ENCODE results near the gene F11R. TPM values are rescaled to one million over a fixed set of nuclear protein-coding genes. Genes with fewer than 3 reads are reported as not detected.

The F11R gene
- total and polyA plus RNA-seq, 2 of the 4 experiments (the other 2 are of a cell fraction) = 0.79 to 2.2 TPM

Small RNAs within 50 kb of the gene (microRNA-seq; reads per million reads assigned to microRNA genes)
- not detected for gene AL591806.2 (ENCODE audit: insufficient read depth, insufficient read length)

Small RNAs within 50 kb of the gene (small RNA-seq; reads per million reads assigned to genes)
- 0 reads per million in 5 experiments for gene AL591806.2

Other genes starting within 250 kb of the F11R start
- not detected in 2 replicates for gene LY9, start 225.0 kb downstream of the F11R start, total RNA-seq (2012; rRNA removed)
- not detected in 2 replicates for gene LY9, start 225.0 kb downstream of the F11R start, polyA plus RNA-seq (2012; rRNA removed)
- not detected in 2 replicates for gene CD244, start 158.3 kb downstream of the F11R start, total RNA-seq (2012; rRNA removed)
- not detected in 2 replicates for gene CD244, start 158.3 kb downstream of the F11R start, polyA plus RNA-seq (2012; rRNA removed)
- gene ITLN1, start 136.0 kb downstream of the F11R start, total RNA-seq (2012; rRNA removed) = not detected in 2 replicates
- not detected in 2 replicates for gene ITLN1, start 136.0 kb downstream of the F11R start, polyA plus RNA-seq (2012; rRNA removed)
- gene ITLN2, start 66.3 kb downstream of the F11R start, total RNA-seq (2012; rRNA removed) = not detected in 2 replicates
- gene ITLN2, start 66.3 kb downstream of the F11R start, polyA plus RNA-seq (2012; rRNA removed) = not detected in 2 replicates
- gene TSTD1, start 17.8 kb upstream of the F11R start, total RNA-seq (2012; rRNA removed) = not detected in 2 replicates
- 0.21 TPM in 1 of 2 replicates, not detected in the other for gene TSTD1, start 17.8 kb upstream of the F11R start, polyA plus RNA-seq (2012; rRNA removed)
- 62.2 and 78.9 TPM in 2 replicates for gene USF1, start 24.8 kb upstream of the F11R start, total RNA-seq (2012; rRNA removed)
- gene USF1, start 24.8 kb upstream of the F11R start, polyA plus RNA-seq (2012; rRNA removed) = 34.6 and 37.1 TPM in 2 replicates
- gene ARHGAP30, start 48.7 kb upstream of the F11R start, total RNA-seq (2012; rRNA removed) = not detected in 2 replicates
- gene ARHGAP30, start 48.7 kb upstream of the F11R start, polyA plus RNA-seq (2012; rRNA removed) = 0.02 and 0.03 TPM in 2 replicates
- under 0.01 and 0.18 TPM in 2 replicates for gene NECTIN4, start 68.4 kb upstream of the F11R start, total RNA-seq (2012; rRNA removed)
- gene NECTIN4, start 68.4 kb upstream of the F11R start, polyA plus RNA-seq (2012; rRNA removed) = 0.13 and 0.24 TPM in 2 replicates
- gene KLHDC9, start 77.2 kb upstream of the F11R start, total RNA-seq (2012; rRNA removed) = 0.18 TPM in 1 of 2 replicates, not detected in the other
- gene KLHDC9, start 77.2 kb upstream of the F11R start, polyA plus RNA-seq (2012; rRNA removed) = 0.70 and 1.1 TPM in 2 replicates
- gene PFDN2, start 96.9 kb upstream of the F11R start, total RNA-seq (2012; rRNA removed) = 62.4 and 166 TPM in 2 replicates
- 179 and 180 TPM in 2 replicates for gene PFDN2, start 96.9 kb upstream of the F11R start, polyA plus RNA-seq (2012; rRNA removed)
- 22.8 TPM in 2 replicates for gene NIT1, start 97.0 kb upstream of the F11R start, total RNA-seq (2012; rRNA removed)
- 33.2 and 33.6 TPM in 2 replicates for gene NIT1, start 97.0 kb upstream of the F11R start, polyA plus RNA-seq (2012; rRNA removed)
- 35.3 and 47.9 TPM in 2 replicates for gene DEDD, start 111.5 kb upstream of the F11R start, total RNA-seq (2012; rRNA removed)
- 40.2 and 47.1 TPM in 2 replicates for gene DEDD, start 111.5 kb upstream of the F11R start, polyA plus RNA-seq (2012; rRNA removed)
- 134 and 137 TPM in 2 replicates for gene UFC1, start 132.8 kb upstream of the F11R start, total RNA-seq (2012; rRNA removed)
- 113 and 140 TPM in 2 replicates for gene UFC1, start 132.8 kb upstream of the F11R start, polyA plus RNA-seq (2012; rRNA removed)
- 3.3 and 6.3 TPM in 2 replicates for gene USP21, start 138.3 kb upstream of the F11R start, total RNA-seq (2012; rRNA removed)
- gene USP21, start 138.3 kb upstream of the F11R start, polyA plus RNA-seq (2012; rRNA removed) = 23.8 and 24.7 TPM in 2 replicates
- 6.1 TPM in 2 replicates for gene PPOX, start 145.3 kb upstream of the F11R start, total RNA-seq (2012; rRNA removed)
- 14.3 and 14.8 TPM in 2 replicates for gene PPOX, start 145.3 kb upstream of the F11R start, polyA plus RNA-seq (2012; rRNA removed)
- 11.4 and 19.9 TPM in 2 replicates for gene B4GALT3, start 156.4 kb upstream of the F11R start, total RNA-seq (2012; rRNA removed)
- 36.0 and 41.5 TPM in 2 replicates for gene B4GALT3, start 156.4 kb upstream of the F11R start, polyA plus RNA-seq (2012; rRNA removed)
- gene ADAMTS4, start 177.9 kb upstream of the F11R start, total RNA-seq (2012; rRNA removed) = 0.28 and 0.72 TPM in 2 replicates
- 0.39 and 0.40 TPM in 2 replicates for gene ADAMTS4, start 177.9 kb upstream of the F11R start, polyA plus RNA-seq (2012; rRNA removed)
- 85.5 and 122 TPM in 2 replicates for gene NDUFS2, start 181.2 kb upstream of the F11R start, total RNA-seq (2012; rRNA removed)
- 101 and 103 TPM in 2 replicates for gene NDUFS2, start 181.2 kb upstream of the F11R start, polyA plus RNA-seq (2012; rRNA removed)
- gene FCER1G, start 194.1 kb upstream of the F11R start, total RNA-seq (2012; rRNA removed) = not detected in 2 replicates
- 0.44 and 0.57 TPM in 2 replicates for gene FCER1G, start 194.1 kb upstream of the F11R start, polyA plus RNA-seq (2012; rRNA removed)
- gene APOA2, start 202.5 kb upstream of the F11R start, total RNA-seq (2012; rRNA removed) = not detected in 2 replicates
- not detected in 2 replicates for gene APOA2, start 202.5 kb upstream of the F11R start, polyA plus RNA-seq (2012; rRNA removed)
- 11.4 and 12.5 TPM in 2 replicates for gene TOMM40L, start 204.9 kb upstream of the F11R start, total RNA-seq (2012; rRNA removed)
- 7.7 and 7.9 TPM in 2 replicates for gene TOMM40L, start 204.9 kb upstream of the F11R start, polyA plus RNA-seq (2012; rRNA removed)
- not detected in 2 replicates for gene NR1I3, start 217.1 kb upstream of the F11R start, total RNA-seq (2012; rRNA removed)
- not detected in 2 replicates for gene NR1I3, start 217.1 kb upstream of the F11R start, polyA plus RNA-seq (2012; rRNA removed)
- gene PCP4L1, start 237.6 kb upstream of the F11R start, total RNA-seq (2012; rRNA removed) = not detected in 2 replicates
- not detected in 2 replicates for gene PCP4L1, start 237.6 kb upstream of the F11R start, polyA plus RNA-seq (2012; rRNA removed)

All from IMR-90 (cell line).